GM12801 (cell line): ENCODE data around the gene S100A6.

Experiments
- CTCF ChIP-seq: IDR thresholded peaks from one replicate; pipeline ENCODE4 v1.5.1; 2011; ENCODE audit warnings: control low read depth; ENCODE audit not compliant: insufficient read length; ENCODE audit errors: extremely low read depth

The S100A6 gene

GRCh38 chr1:153557877-153558276 lies 22.1 kb upstream of the S100A6 start:
- TF ChIP-seq CTCF = no peak

- TF ChIP-seq CTCF = no peak
Observed at GRCh38 chr1:153556348-153556747, 20.6 kb upstream of the S100A6 start.

- no peak for TF ChIP-seq CTCF
Observed at GRCh38 chr1:153553830-153554541, 18.2 kb upstream of the S100A6 start.

GRCh38 chr1:153553096-153553495 lies 17.3 kb upstream of the S100A6 start:
- TF ChIP-seq CTCF = no peak

GRCh38 chr1:153552335-153552734 lies 16.5 kb upstream of the S100A6 start:
- TF ChIP-seq CTCF = no peak

GRCh38 chr1:153550827-153551500 lies 15.2 kb upstream of the S100A6 start:
- no peak for TF ChIP-seq CTCF

GRCh38 chr1:153550398-153550758 lies 14.6 kb upstream of the S100A6 start:
- TF ChIP-seq CTCF = no peak
